GM18505 (cell line): Measurements from ENCODE around the gene ZNF667.

Experiments
- ATAC-seq: cut with Tn5 transposase; IDR thresholded peaks from one replicate; pipeline ENCODE4 v1.9.1; 2021; ENCODE audit not compliant: unreplicated experiment
- POLR2A ChIP-seq: IDR thresholded peaks from 4 replicates; pipeline ENCODE4 v1.6.1; 2011; ENCODE audit warnings: borderline replicate concordance; ENCODE audit not compliant: insufficient read depth, insufficient read length; ENCODE audit errors: extremely low read depth

Gene ZNF667

GRCh38 chr19:56476651-56477428 is at the start of gene ZNF667:
Gene ZNF667, minus strand, starts transcription at chr19:56477345. Its CDS starts 14,975 bp downstream, at chr19:56462370.
- no peak for ATAC-seq
- TF ChIP-seq POLR2A = no peak

GRCh38 chr19:56525214-56525860 is 48.2 kb upstream of the ZNF667 start:
- no peak for ATAC-seq
- no peak for TF ChIP-seq POLR2A

GRCh38 chr19:56508290-56508778 is 31.2 kb upstream of the ZNF667 start:
- no peak for TF ChIP-seq POLR2A
- ATAC-seq = no peak

GRCh38 chr19:56507446-56508289 is 30.5 kb upstream of the ZNF667 start, which contains the start of gene ZNF471:
Gene ZNF471, plus strand, starts transcription at chr19:56507855. Its CDS starts 3,717 bp downstream, at chr19:56511572.
- ATAC-seq = no peak

GRCh38 chr19:56504581-56504980 is 27.4 kb upstream of the ZNF667 start:
- no peak for TF ChIP-seq POLR2A
- no peak for ATAC-seq

More at GRCh38 chr19:56507446-56508289, 30.5 kb upstream of the ZNF667 start, which contains the start of gene ZNF471:
- TF ChIP-seq POLR2A = no peak

- TF ChIP-seq POLR2A = no peak
- no peak for ATAC-seq
Observed at GRCh38 chr19:56491399-56491798, 14.3 kb upstream of the ZNF667 start.

GRCh38 chr19:56477429-56478338 is 539 bp upstream of the ZNF667 start:
- no peak for ATAC-seq

GRCh38 chr19:56476093-56476492 is 1.1 kb downstream of the ZNF667 start:
- TF ChIP-seq POLR2A = no peak
- no peak for ATAC-seq

More at GRCh38 chr19:56477429-56478338, 539 bp upstream of the ZNF667 start:
- TF ChIP-seq POLR2A = no peak

GRCh38 chr19:56474308-56474707 is 2.8 kb downstream of the ZNF667 start:
- ATAC-seq = no peak
- TF ChIP-seq POLR2A = no peak

GRCh38 chr19:56441206-56441792 is 35.8 kb downstream of the ZNF667 start:
- no peak for TF ChIP-seq POLR2A
- ATAC-seq = no peak

- ATAC-seq = no peak
- no peak for TF ChIP-seq POLR2A
Observed at GRCh38 chr19:56423985-56424353, 53.2 kb downstream of the ZNF667 start.
